Muscle of back (tissue), 11 donors: ENCODE results near the gene CYP27A1. TPM values are rescaled to one million over a fixed set of nuclear protein-coding genes. Genes with fewer than 3 reads are reported as not detected.

ENCODE experiments used
- DNase-seq, 3 donors: peaks; one replicate each; pipeline versions ENCODE4 v3.0.0 to v3.0.0-alpha.2; 2013
- polyA plus RNA-seq, 10 donors: library from polyadenylated mRNA; unstranded; fragments of 120-200 nt; gene quantifications; one replicate each; pipeline ENCODE4 v1.2.1, GENCODE V29; 2013; ENCODE audit not compliant: insufficient read length in 10 of 10

The CYP27A1 gene
- polyA plus RNA-seq, 10 donors, result 10.8 to 22.9 (median 19.0) TPM

GRCh38 chr2:218809515-218809914, 27.6 kb downstream of the CYP27A1 start:
- no peak for DNase-seq

- DNase-seq, result no peak
Observed at GRCh38 chr2:218810256-218810655, 28.3 kb downstream of the CYP27A1 start.

GRCh38 chr2:218811382-218811781, 29.4 kb downstream of the CYP27A1 start:
- peak in 1 of 3 donors; percentile 12 for DNase-seq

- no peak for DNase-seq
Observed at GRCh38 chr2:218812096-218812815, 30.3 kb downstream of the CYP27A1 start.

- no peak for DNase-seq
Observed at GRCh38 chr2:218812861-218813260, 30.9 kb downstream of the CYP27A1 start.

GRCh38 chr2:218813771-218814460, 32.0 kb downstream of the CYP27A1 start:
- no peak for DNase-seq

GRCh38 chr2:218814540-218815243, 32.7 kb downstream of the CYP27A1 start:
- DNase-seq, result no peak

- DNase-seq, result no peak
Observed at GRCh38 chr2:218815244-218815637, 33.3 kb downstream of the CYP27A1 start.

GRCh38 chr2:218815649-218816048, 33.7 kb downstream of the CYP27A1 start:
- no peak for DNase-seq

GRCh38 chr2:218816561-218817011, 34.6 kb downstream of the CYP27A1 start:
- DNase-seq, result no peak

- DNase-seq, result no peak
Observed at GRCh38 chr2:218819093-218819492, 37.1 kb downstream of the CYP27A1 start.

- DNase-seq, result no peak
Observed at GRCh38 chr2:218820746-218821369, 38.9 kb downstream of the CYP27A1 start.

- DNase-seq, result no peak
Observed at GRCh38 chr2:218821605-218822211, 39.8 kb downstream of the CYP27A1 start.

- DNase-seq, result no peak
Observed at GRCh38 chr2:218822622-218823021, 40.7 kb downstream of the CYP27A1 start.

- no peak for DNase-seq
Observed at GRCh38 chr2:218823196-218823855, 41.4 kb downstream of the CYP27A1 start.

- no peak for DNase-seq
Observed at GRCh38 chr2:218824004-218824403, 42.1 kb downstream of the CYP27A1 start.

- no peak for DNase-seq
Observed at GRCh38 chr2:218826791-218827190, 44.8 kb downstream of the CYP27A1 start.

GRCh38 chr2:218827701-218828476, 45.9 kb downstream of the CYP27A1 start:
- DNase-seq, result no peak

- no peak for DNase-seq
Observed at GRCh38 chr2:218828477-218828778, 46.5 kb downstream of the CYP27A1 start.

- DNase-seq, result peak; percentile 70 to 83 (median 79)
Observed at GRCh38 chr2:218829868-218830451, 48.0 kb downstream of the CYP27A1 start.
